ENCODE results near the gene WWOX.

The WWOX gene

GRCh38 chr16:78439646-78440045, 340.2 kb downstream of the WWOX start:
- no peak for DNase-seq (ENCODE audit: low spot score)

- DNase-seq (ENCODE audit: low spot score), result no peak
These were observed 341.8 kb downstream of the WWOX start for GRCh38 chr16:78441298-78441697.

DNA sequence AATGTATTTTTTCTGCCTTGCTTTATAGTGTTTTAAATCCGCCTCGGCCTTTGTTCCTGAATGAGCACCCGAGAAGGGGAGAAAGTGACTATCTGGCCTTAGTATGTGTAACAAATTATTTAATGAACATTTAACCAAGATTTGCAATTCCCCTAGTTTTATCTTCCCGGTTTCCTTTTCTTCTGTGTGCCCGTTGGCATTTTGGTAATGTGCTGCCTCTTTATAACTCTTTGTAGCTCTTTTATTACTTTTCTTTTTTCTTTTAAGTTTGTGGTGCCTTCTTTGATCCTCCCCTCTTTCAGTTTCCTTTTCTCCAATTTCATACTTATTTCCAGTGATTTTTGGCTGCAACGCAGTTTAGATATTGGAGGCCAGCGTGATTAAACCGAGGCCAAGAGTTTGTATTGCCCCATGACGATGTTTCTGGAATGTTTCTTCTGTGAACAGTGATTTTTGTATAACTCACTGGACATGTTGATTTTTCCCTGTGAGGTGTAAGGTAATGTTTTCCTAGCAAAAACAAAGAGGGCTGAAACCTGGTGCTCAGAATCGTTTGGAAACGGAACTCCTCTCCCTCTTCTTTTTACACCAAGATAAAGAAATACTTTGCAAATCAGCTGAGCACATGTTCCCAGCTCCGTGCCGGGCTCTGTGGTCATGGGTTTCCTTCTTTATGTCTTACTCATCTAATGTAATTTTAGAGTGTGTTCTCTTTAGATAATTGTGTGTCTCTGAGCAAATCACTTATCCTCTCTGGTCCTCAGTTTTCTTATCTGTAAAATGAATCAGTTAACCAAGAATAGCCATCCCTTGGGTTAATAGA, 344.3 kb downstream of the WWOX start:
- no peak for DNase-seq (ENCODE audit: low spot score)

DNA sequence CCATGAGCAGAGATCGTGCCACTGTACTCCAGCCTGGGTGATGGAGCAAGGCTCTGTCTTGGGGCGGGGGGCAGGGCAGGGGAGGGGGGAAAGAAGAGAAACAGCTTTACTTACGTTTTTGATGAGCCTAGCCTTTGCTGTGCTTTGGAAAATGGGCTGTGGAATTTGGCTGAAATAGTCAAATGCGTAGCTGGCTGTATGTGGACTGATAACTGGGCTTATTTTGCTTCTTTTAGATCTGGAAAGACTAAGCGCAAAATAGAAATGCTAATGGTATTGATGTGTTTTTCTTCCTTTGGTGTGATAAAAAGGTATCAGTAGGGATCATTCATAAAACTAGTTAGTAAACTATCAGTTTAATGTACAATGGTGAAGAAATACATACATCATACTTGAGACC, 346.4 kb downstream of the WWOX start:
- DNase-seq (ENCODE audit: low spot score), result no peak

DNA sequence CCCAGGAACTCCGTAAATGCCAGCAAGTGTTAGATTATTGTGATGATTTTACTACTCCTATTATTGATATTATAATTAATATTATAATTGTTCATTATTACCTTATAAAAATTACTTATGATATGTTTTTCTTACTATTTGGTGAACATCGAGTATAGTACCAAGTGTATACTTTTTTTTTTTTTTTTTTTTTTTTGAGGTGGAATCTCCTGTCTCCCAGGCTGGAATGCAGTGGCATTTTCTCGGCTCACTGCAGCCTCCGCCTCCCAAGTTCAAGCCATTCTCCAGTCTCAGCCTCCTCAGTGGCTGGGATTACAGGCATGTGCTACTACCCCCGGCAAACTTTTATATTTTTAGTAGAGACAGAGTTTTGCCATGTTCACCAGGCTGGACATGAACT, 347.0 kb downstream of the WWOX start:
- no peak for DNase-seq (ENCODE audit: low spot score)

- no peak for DNase-seq (ENCODE audit: low spot score)
These were observed 347.6 kb downstream of the WWOX start for GRCh38 chr16:78446992-78447563.

- no peak for DNase-seq (ENCODE audit: low spot score)
These were observed 349.3 kb downstream of the WWOX start for GRCh38 chr16:78448658-78449271.

DNA sequence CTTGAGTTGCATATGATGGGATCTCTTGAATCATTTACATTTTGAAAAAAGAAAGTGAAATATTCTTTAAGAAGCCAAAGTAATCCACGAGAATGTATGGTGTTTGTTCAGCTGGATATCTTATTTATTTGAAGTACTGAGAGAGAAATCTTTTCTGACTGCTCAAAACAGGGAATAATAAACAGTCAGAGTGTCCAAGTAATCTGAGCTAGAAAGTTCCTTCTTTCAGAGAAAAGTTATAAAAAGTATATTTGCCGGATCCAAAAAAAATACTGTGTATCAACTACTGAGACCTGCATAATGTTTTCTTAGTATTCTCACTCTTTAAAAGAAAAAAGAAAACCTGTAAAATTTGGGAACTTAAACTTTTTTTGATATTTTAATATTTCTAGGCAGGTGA, 350.8 kb downstream of the WWOX start:
- DNase-seq (ENCODE audit: low spot score), result no peak

DNA sequence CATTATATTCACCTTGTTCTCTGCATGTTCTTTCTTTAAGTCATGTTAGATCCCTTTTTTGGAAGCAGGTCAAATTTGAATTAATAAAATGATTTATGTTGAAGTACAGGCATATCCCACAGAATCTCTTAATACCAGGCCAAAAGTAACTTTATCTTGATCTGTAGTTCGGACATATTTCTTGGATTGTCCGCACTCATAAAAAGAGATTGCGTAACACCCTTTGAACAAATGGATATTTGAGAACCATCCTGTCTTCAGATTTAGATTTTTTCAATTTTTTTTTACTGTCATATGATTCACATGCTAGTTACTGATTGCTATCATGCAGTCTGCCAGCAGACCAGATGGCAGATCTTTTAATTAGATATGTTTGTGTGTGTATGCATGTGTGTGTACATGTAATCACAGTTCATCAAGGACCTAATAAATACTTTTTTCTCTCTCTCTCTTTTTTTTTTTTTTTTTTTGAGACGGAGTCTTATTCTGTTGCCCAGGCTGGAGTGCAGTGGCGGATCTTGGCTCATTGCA, 352.6 kb downstream of the WWOX start:
- DNase-seq (ENCODE audit: low spot score), result no peak

DNA sequence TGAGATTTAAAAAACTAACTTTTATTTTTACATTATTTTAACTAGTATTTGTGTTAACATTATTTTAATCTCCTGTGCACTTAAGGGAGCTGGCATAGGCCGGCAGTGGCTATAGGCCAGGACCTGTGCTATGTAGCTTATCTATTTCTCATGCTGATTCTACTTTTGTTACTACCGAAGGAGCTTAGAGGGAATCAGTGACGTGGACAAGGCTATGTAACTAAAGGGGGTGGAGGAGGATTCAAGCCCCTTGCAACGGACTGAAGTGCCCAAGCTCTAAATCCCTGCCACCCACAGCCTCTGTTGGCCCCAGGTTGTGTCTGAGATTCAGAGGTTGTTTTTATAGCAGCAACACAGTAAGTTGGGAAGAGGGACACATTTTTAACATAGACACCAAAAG, 356.4 kb downstream of the WWOX start:
- no peak for DNase-seq (ENCODE audit: low spot score)

- no peak for DNase-seq (ENCODE audit: low spot score)
These were observed 359.1 kb downstream of the WWOX start for GRCh38 chr16:78458588-78458987.

DNA sequence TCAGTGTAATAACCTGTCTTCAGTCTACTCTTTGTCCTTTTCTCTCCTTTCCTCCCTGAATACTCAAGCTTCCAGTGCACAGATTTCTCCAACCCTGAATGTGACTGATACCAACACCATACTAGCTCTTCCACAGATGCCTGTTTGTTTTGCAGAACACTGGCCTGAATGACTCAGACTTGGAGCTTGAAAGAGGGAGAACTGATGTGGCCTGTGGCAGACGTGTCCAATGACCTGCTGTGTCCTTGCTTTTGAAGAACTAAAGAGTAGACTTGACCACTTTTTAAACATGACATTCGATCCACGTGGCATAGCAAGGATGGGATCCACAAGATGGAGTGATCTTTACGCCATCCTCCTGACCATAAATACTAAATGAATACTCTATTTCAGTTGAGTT, 361.0 kb downstream of the WWOX start:
- DNase-seq (ENCODE audit: low spot score), result no peak

- DNase-seq (ENCODE audit: low spot score), result no peak
These were observed 361.6 kb downstream of the WWOX start for GRCh38 chr16:78461087-78461486.

DNA sequence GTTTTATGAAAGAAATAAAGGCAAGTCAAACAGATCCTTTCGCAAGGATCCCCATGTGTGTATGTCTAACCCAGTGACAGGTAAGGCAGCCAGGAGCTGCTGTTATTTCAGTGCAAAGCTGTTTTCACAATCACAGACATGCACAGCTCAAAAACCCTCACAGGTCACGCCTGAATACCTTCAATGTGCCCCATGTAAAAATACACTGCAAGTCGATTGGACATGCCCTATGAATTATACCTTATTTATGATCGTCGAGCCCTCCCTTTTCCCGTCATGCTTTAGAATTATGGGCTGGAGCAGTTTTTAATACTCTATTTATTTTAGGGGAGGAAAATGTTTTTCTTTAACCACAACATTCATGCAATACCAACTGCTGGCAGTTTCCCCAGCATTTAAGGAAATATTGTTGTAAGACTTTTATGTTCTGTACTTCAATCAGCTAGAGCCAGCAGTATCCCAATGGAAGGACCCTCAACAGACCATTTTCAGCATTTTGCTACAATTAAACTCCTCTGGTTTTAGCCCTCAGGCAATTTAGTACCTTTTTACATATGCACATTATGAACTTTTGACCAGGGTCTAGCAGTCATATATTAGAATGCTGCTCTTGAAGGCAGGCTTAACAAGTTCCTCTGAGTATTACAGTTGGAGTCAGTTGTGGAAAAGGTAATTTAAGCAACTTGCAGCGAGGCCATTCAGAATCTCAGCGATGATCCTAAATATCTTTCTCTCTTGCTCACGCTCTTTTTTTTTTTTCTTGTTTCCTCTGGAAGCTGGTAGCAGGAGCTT, 362.2 kb downstream of the WWOX start:
- no peak for DNase-seq (ENCODE audit: low spot score)

DNA sequence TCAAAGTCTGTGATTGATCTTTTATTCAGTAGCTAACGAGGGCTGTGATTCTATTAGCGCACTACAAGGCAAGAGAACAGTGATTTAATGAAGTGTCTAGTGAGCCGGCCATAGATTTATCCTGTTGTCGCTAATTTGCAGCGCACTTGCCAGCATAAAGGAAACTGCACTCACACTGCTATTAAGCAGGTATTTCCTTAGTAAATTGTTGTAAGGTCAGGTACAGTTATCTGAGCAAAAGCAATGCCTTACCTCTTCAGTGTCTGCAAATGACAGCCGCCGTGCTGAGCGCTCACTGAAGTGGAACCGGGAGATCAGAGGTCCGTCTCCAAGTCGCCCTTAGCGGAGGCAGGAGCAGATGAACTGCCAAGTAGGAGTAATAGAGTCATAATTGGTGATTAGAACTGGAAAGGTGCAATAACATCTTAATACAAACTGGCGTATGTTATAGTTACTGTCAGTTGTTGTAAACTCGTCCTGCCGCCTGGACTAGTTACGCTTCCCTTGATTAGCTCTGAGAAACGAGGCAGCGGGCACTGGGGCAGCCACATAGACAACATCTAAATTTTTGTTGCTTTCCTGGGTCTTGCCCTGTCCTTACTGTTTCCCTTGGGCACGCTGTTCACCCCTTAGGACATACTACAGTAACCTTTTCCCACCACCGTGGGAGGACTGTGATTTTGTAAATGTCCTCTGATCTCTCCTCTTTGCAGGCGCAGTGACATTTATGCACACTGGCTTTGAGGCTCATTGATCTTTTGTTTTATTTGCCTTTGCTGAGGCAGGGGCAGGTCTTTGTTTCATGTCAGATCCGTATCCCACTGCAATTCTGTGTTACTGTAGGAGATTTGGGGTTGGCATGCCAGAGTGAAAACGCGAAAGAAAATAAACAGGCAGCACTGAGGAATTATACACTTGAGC, 363.1 kb downstream of the WWOX start:
- DNase-seq (ENCODE audit: low spot score), result no peak

- DNase-seq (ENCODE audit: low spot score), result no peak
These were observed 364.1 kb downstream of the WWOX start for GRCh38 chr16:78463591-78463990.

- no peak for DNase-seq (ENCODE audit: low spot score)
These were observed 365.4 kb downstream of the WWOX start for GRCh38 chr16:78464833-78465232.

GRCh38 chr16:78465730-78466129, 366.3 kb downstream of the WWOX start:
- DNase-seq (ENCODE audit: low spot score), result no peak

DNA sequence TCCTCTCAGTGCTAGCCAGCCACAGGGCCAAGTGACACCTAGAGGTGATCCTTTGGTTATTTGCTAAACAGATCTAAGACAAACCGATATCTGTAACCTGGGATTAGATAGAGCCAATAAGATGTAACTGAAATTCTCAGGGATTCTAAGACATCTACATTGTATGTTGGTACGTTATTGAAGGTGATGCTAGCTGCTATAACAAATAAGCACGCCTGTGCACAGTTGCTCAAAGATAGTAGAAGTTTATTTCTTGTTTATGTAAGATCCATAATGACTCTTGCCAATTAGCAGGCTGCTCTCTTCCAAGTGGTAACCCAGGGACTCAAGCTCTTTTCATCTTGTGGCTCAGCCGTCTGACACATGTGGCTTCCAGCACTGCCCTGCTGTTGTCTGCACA, 370.3 kb downstream of the WWOX start:
- DNase-seq (ENCODE audit: low spot score), result no peak

GRCh38 chr16:78473031-78473699, 373.7 kb downstream of the WWOX start:
- DNase-seq (ENCODE audit: low spot score), result no peak

DNA sequence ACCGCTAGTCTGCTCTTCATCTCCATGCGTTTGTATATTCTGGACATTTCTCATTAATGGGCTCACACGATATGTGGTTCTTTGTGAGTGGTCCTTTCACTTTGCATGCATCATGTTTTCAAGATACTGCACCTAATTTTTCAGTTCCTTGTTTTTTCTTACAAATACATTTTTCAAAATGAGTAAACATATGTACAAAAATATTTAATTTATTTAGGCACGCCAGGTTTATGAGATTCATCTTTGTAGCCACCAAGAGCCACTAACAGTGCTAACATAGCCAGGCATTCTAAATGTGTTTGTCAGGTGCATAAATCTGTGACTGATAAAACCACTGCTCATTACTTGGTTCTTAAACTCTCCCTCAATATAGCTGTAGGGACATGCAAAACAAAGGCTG, 375.3 kb downstream of the WWOX start:
- no peak for DNase-seq (ENCODE audit: low spot score)
